GM19193 (cell line): ENCODE measurements around the gene TMCO2.

ENCODE experiments used
- POLR2A ChIP-seq: IDR thresholded peaks from 4 replicates; pipeline ENCODE4 v1.6.1; 2011; ENCODE audit not compliant: insufficient read depth, insufficient read length; ENCODE audit errors: extremely low read depth

TMCO2 gene

DNA sequence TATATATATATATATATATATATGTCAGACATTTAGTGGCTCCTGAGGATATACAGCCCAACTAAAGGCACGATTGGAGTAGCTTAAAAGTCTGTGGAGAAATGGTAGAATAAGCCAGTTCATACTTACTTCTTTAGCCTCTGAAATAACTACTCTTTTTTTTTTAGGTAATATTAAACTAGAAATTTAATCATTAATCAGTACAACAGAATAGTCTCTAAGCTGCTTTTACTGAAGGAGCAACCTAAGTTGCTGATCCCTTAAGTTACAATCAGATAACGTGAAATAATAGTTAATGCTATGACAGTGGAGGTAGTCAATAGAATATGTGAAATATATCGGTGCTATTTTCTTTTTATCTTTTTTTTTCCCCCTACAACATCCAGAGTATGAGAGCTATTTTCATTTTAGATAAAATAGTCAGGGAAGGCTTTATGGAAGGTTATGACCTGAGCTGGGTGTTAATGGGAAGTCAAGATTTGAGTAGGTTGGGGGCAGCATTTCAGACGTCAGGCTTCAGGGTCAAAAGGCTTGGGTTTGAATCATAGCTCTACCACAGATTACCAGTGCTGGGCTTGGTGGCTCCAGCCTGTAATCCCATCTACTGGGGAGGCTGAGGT, 25.9 kb downstream of the TMCO2 start:
- no peak for TF ChIP-seq POLR2A

DNA sequence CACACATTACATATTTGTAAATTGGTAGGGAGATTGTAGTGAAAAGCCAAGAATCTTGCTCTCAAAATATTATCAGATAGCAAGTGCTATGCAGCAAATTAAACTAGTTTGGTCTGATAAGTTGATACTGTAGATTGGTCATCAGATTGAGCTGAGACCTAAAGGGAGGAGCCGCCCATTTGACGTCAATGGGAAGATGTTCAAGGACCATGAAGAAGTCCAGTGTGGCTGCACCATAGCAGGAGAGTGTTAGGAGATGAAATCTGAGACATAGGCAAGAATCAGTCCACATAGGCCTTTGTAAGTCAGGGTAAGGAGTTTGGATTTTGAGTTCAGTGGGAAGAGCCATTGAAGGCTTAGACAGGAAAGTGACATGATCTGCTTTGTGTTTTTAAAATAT, 26.6 kb downstream of the TMCO2 start:
- TF ChIP-seq POLR2A: no peak

DNA sequence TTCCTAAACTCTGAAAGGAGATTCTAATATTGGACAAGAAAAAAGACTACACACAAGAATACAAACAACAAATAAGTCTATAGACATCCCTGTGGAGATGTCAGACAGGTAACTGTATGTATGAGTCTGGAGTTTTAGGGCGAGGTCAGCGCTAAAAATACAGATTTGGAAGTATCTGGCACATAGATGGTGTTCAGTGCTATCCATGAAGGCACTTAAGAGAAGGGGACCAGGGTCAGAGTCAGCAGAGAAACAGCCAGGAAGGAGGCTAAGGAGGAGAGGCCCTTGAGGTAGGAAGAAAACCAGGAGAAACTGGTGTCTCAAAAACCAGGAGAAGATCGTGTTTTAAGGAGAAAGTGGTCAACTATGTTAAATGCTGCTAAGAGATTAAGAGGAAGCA, 28.4 kb downstream of the TMCO2 start:
- TF ChIP-seq POLR2A: no peak

DNA sequence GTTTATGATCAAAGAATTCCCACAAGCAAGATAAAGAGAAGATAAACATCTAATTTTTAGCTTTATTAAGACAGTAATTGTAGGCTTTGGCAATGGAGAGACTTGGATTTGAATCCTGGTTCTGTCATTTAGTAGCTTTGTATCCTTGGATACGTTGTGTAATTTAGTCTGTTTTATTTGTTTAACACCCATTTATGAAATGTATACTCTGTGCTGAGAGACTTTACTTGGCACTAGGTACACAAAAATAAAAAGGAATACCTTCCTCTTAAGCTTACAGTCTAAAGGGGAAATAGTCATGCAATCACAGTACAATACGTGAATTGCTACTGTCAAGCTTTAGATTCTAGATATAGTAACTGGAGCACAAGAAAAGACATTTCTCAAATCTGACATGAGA, 34.1 kb downstream of the TMCO2 start:
- no peak for TF ChIP-seq POLR2A

DNA sequence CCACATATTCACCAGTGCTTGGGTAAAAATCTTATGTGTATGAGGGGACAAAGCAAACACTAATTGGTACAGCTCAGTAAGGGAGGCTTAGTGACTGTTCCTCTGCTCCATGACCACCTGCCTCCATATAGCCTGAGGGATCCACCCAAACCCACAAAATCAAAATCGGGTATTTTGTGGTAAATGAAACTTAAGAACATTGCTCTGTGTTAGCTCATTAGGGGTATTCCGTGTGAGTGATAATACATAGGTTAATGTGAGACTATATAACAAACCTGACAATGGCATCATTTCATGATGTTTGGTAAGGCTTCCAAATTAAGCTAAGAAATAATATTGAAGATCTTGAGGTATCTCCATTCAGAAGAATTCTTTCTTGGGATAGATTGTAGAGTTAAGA, 43.6 kb downstream of the TMCO2 start:
- TF ChIP-seq POLR2A: no peak

DNA sequence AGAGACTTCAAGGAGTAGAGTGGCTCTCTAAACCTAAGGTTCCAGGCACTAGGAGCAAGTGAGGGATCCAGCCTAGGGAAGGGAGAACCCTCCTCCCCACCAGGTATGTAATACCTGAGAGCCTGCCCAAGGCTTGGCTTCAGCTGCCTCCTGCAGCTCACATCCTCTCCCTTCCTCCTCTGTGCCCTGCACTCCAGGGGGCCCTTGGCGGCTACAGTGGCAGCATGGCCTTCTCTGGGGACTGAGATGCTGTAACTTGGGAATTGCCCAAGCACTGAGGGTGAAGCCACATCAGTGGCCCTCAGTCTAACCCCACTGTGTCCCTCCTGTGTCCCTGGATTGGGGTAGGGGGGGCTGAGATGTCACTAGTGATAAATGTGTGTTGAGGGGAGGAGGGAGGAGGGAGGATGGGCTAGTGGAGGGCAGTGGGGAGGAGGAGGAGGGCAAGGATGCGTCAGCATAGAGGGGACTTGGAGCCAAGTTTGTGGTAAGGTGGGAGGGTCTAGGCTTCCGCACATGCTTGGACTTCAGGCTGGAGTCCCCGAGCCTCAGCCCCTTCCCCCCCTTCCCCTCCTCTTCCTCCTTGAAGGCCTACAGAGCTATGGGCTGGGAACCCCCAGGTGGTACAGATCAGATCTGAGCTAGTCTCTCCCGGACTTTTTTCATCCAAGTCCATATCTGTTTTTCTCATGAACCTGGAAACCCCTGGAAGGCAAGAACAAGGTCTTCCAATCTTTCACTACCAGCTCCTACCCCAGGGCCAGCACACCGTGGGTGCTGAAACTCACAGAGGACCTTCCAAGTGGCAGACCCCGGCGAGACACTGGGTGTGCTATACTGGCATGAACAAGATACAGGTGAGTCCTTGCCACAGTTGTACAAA, 51.9 kb downstream of the TMCO2 start:
- TF ChIP-seq POLR2A: no peak

DNA sequence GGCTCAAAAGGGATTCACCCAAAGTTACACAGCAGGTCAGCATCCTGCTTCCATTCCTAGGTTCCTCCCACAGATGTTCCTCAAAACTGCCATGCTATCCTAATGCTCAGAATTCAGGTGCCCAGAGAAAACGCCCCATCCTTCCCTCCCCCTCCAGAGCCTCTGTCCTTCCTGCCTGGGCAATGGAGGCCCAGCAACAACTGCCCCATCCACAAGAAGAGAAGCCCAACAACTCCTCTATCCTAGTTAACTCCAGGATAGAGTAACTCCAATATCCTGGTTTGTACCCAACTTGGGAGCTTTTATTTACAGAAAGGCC, 52.5 kb downstream of the TMCO2 start:
- no peak for TF ChIP-seq POLR2A

DNA sequence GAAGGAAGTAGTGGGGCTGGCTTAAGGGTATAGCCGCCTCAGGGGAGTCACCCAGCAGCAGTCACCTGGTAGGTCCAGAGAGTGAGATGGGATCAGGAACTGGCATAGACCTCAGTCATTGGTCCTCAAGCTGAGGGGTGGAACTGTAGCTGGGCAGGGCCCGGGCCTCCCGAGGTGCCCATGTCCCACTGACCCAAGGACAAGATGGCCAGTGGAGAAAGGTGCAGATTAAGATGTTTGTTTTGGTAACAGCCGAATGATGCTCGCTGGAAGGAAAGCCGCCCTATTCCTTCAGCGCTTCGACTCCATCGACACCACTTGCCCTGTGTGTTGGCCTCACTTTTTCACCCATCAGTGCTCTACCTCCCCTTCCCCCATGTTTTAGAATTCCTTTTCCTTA, 52.9 kb downstream of the TMCO2 start:
- TF ChIP-seq POLR2A: no peak

DNA sequence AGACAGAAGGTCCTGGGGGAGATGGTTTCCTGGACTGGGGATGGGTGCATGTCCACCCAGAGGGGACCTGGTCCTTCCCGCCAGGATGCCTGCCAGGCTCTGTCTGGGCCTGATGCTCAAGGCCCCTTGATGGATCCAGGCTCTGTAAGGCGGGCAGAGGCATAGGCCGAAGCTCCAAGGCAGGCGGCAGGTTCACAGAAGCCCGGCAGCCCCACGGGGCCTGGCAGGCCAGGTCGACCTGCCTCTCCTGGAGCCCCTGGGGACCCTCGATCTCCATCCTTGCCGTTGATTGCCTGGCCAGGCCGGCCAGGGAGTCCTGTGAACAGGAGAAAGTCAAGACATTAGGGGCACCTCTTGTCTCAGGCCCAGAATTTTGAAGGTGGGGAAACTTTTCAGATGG, 53.3 kb downstream of the TMCO2 start:
- no peak for TF ChIP-seq POLR2A
